Endothelial cell of umbilical vein (primary cell): ENCODE results near the gene DOCK1. TPM values are rescaled to one million over a fixed set of nuclear protein-coding genes. Genes with fewer than 3 reads are reported as not detected.

Experiments
- BruUV-seq: library from RNA; stranded (reverse); fragments of 400-500 nt; replicated peaks from 2 replicates; lab custom pipeline; 2021; lab: Mats Ljungman, UMichigan
- CTCF ChIA-PET: fragments of 300-600, 350-600 bp; sonication (Branson Sonifier 250); formaldehyde crosslinking; loops from one replicate; lab custom pipeline; 2021; ENCODE audit warnings: antibody characterized with exemption, inconsistent platforms; lab: Charles Lee
- POLR2A ChIA-PET: fragments of 300-600, 350-600 bp; sonication (Branson Sonifier 250); formaldehyde crosslinking; loops from one replicate; lab custom pipeline; 2021; ENCODE audit warnings: antibody characterized with exemption, inconsistent platforms; lab: Charles Lee
- DNase-seq: peaks from one replicate; pipeline ENCODE4 v3.0.0-alpha.2; 2011; ENCODE audit warnings: low read depth, low spot score
- FAIRE-seq: peaks from 2 replicates; lab custom pipeline; 2011; peaks lifted over from hg19 to GRCh38; lab: Jason Lieb, UNC
- H2AFZ ChIP-seq: 2 replicates; pipeline ENCODE4 v1.6.0; 2012; ENCODE audit warnings: low read depth, low read length, control low read depth, inconsistent platforms
- H3K27ac ChIP-seq: 2 replicates; pipeline ENCODE4 v1.5.1; 2011; ENCODE audit warnings: low read depth, mild to moderate bottlenecking, control low read depth, low read length, moderate library complexity; ENCODE audit not compliant: insufficient read depth
- H3K27me3 ChIP-seq, 2 experiments: 2 replicates each; pipeline versions ENCODE4 v1.6.0 to v1.6.1; 2011; ENCODE audit warnings: low read length in 2 of 2, mixed read lengths in 1 of 2; ENCODE audit not compliant: control insufficient read depth in 2 of 2, insufficient read depth in 2 of 2
- H3K36me3 ChIP-seq, 2 experiments: 2 replicates in 1 of 2; 3 replicates in 1 of 2; pipeline ENCODE4 v1.5.1; 2011; ENCODE audit warnings: low read length in 2 of 2, mild to moderate bottlenecking in 1 of 2, moderate library complexity in 1 of 2; ENCODE audit not compliant: control insufficient read depth in 2 of 2, insufficient read depth in 2 of 2; ENCODE audit errors: extremely low read depth in 1 of 2
- H3K4me1 ChIP-seq: 3 replicates; pipeline ENCODE4 v1.5.1; 2011; ENCODE audit warnings: mild to moderate bottlenecking, low read length; ENCODE audit not compliant: control insufficient read depth, insufficient read depth; ENCODE audit errors: extremely low read depth
- H3K4me2 ChIP-seq: 2 replicates; pipeline ENCODE4 v1.6.1; 2011; ENCODE audit warnings: low read length, control low read depth, mixed read lengths; ENCODE audit not compliant: insufficient read depth
- H3K4me3 ChIP-seq, 3 experiments: fragments of 200-600 bp in 1 of 3; sonication (generic), shearing (Covaris generic) in 1 of 3; replicated peaks in 1 of 3; 2 replicates each; pipeline ENCODE4 v1.5.1; 2011 to 2016; ENCODE audit warnings: control low read depth in 3 of 3, low read length in 3 of 3, mild to moderate bottlenecking in 2 of 3, inconsistent platforms in 1 of 3, low read depth in 1 of 3, moderate library complexity in 1 of 3; ENCODE audit not compliant: insufficient read depth in 1 of 3
- H3K79me2 ChIP-seq: 2 replicates; pipeline ENCODE4 v1.6.0; 2012; ENCODE audit warnings: low read length, inconsistent platforms; ENCODE audit not compliant: control insufficient read depth, insufficient read depth
- H3K9ac ChIP-seq: replicated peaks from 2 replicates; pipeline ENCODE3; 2011; ENCODE audit warnings: low read length, control low read depth; ENCODE audit not compliant: insufficient read depth; ENCODE audit errors: extremely low read depth
- H3K9me1 ChIP-seq: replicated peaks from 3 replicates; pipeline ENCODE4 v1.6.0; 2011; ENCODE audit warnings: mild to moderate bottlenecking, low read length; ENCODE audit not compliant: control insufficient read depth, insufficient read depth; ENCODE audit errors: extremely low read depth
- H3K9me3 ChIP-seq: replicated peaks from 2 replicates; pipeline ENCODE4 v1.5.1; 2012; ENCODE audit warnings: low read length, inconsistent platforms; ENCODE audit not compliant: control insufficient read depth, insufficient read depth
- H4K20me1 ChIP-seq: replicated peaks from 2 replicates; pipeline ENCODE3; 2011; ENCODE audit warnings: mild to moderate bottlenecking, low read length; ENCODE audit not compliant: control insufficient read depth, insufficient read depth; ENCODE audit errors: extremely low read depth
- CTCF ChIP-seq, 2 donors: IDR thresholded peaks; 1 replicate in 1 of 2; 2 replicates in 1 of 2; pipeline ENCODE4 v1.5.1; 2011; ENCODE audit warnings: low read length in 2 of 2, mild to moderate bottlenecking in 2 of 2, moderate library complexity in 2 of 2, control low read depth in 1 of 2, inconsistent platforms in 1 of 2, low read depth in 1 of 2; ENCODE audit not compliant: insufficient read depth in 1 of 2; ENCODE audit errors: extremely low read depth in 1 of 2
- EZH2 ChIP-seq: IDR thresholded peaks from 2 replicates; pipeline ENCODE4 v1.6.1; 2012; ENCODE audit warnings: borderline replicate concordance, low read depth, mild to moderate bottlenecking, moderate library complexity, low read length, inconsistent platforms; ENCODE audit not compliant: severe bottlenecking
- FOS ChIP-seq: IDR thresholded peaks from 2 replicates; pipeline ENCODE4 v1.6.1; 2011; ENCODE audit warnings: mild to moderate bottlenecking, low read length, moderate library complexity, borderline replicate concordance; ENCODE audit not compliant: insufficient read depth
- GATA2 ChIP-seq: IDR thresholded peaks from 2 replicates; pipeline ENCODE4 v1.7.0; 2011; ENCODE audit warnings: low read depth, mild to moderate bottlenecking, moderate library complexity, mixed read lengths, low read length; ENCODE audit not compliant: insufficient read length, insufficient read depth
- JUN ChIP-seq: IDR thresholded peaks from 2 replicates; pipeline ENCODE4 v1.6.1; 2011; ENCODE audit warnings: borderline replicate concordance, low read depth; ENCODE audit not compliant: insufficient read length, insufficient read depth
- MAX ChIP-seq: IDR thresholded peaks from 2 replicates; pipeline ENCODE4 v1.6.1; 2011; ENCODE audit not compliant: insufficient read depth, insufficient read length
- MYC ChIP-seq: IDR thresholded peaks from one replicate; pipeline ENCODE4 v1.6.1; 2011; ENCODE audit warnings: mild to moderate bottlenecking, low read depth, low read length
- POLR2A ChIP-seq: IDR thresholded peaks from 2 replicates; pipeline ENCODE4 v1.6.1; 2012; ENCODE audit warnings: low read depth, mild to moderate bottlenecking, control low read depth, low read length
- POLR2AphosphoS5 ChIP-seq: IDR thresholded peaks from 2 replicates; pipeline ENCODE4 v1.6.1; 2012; ENCODE audit warnings: low read depth, mild to moderate bottlenecking, control low read depth, low read length, moderate library complexity; ENCODE audit not compliant: insufficient read depth
- dilution Hi-C: fragments of 300-500 bp; cut with MboI; formaldehyde crosslinking; loops from one replicate; pipeline ENCODE4 v1.15.0; 2019; ENCODE audit warnings: low sequenced_read_pairs; ENCODE audit not compliant: extremely low pct_ligation_motif_present
- intact Hi-C: fragments of 100-400 bp; cut with micrococcal nuclease; formaldehyde crosslinking; loops from one replicate; pipeline ENCODE4 v1.10.0; 2022
- polyA plus RNA-seq, 4 experiments: library from polyadenylated mRNA; depleted of rRNA in 3 of 4; stranded (reverse) in 3 of 4; unstranded in 1 of 4; fragments of >200 nt; gene quantifications; 2 replicates each; pipeline versions ENCODE4 v1.2.1 to v1.2.3, GENCODE V29; 2011 to 2012; ENCODE audit warnings: missing spikeins in 1 of 4
- total RNA-seq: library from RNA; stranded (reverse); gene quantifications from 2 replicates; pipeline ENCODE4 v1.2.3, GENCODE V29; 2021

Gene DOCK1
- total and polyA plus RNA-seq, 2 donors (not counting 3 experiments of a cell fraction or from before 2014, with no cell fraction given): 22.5 to 83.1 TPM

GRCh38 chr10:127186813-127187212 is 281.6 kb downstream of the DOCK1 start:
- Histone ChIP-seq H3K9me3 (no peaks in the 10 kb centered on the region), H3K79me2 (no peaks in the 10 kb centered on the region), H3K4me1 (no peaks in the 10 kb centered on the region), H3K4me2 (no peak overlapping the region), H4K20me1 (no peaks in the 10 kb centered on the region), H2AFZ (no peak overlapping the region), H3K36me3 (no peaks in the 10 kb centered on the region), H3K9ac (no peak overlapping the region), H3K27ac (no peak overlapping the region), H3K4me3 (no peak overlapping the region), H3K27me3 (no peaks in the 10 kb centered on the region), H3K9me1 (no peaks in the 10 kb centered on the region)
- dilution Hi-C loops: no loop called here
- DNase-seq (no peak), FAIRE-seq (no peak)
- ChIA-PET CTCF (no interaction called here), POLR2A (no interaction called here)
- TF ChIP-seq CTCF (IDR thresholded peaks at IDR 0.05; ENCODE audit: extremely low read depth in 1 of 2, insufficient read depth in 1 of 2, low read depth in 1 of 2, low read length in 2 of 2) (no peak), MAX (no peak), JUN (no peak)
- intact Hi-C loops: no loop called here
- no TSS peak for BruUV-seq

GRCh38 chr10:127189226-127189625 is 284.0 kb downstream of the DOCK1 start:
- no peak for FAIRE-seq
- Histone ChIP-seq H3K4me3 (no peak overlapping the region), H2AFZ (no peak overlapping the region), H3K9me1 (no peaks in the 10 kb centered on the region), H3K9ac (no peak overlapping the region), H3K9me3 (no peaks in the 10 kb centered on the region), H3K4me1 (no peaks in the 10 kb centered on the region), H3K36me3 (no peaks in the 10 kb centered on the region), H3K27me3 (peaks cover 0 to 2% of the 10 kb centered on the region in 2 experiments), H4K20me1 (peaks cover 2% of the 10 kb centered on the region), H3K4me2 (no peak overlapping the region), H3K27ac (no peak overlapping the region), H3K79me2 (no peaks in the 10 kb centered on the region)
- BruUV-seq: no TSS peak
- intact Hi-C loops (no loop called here), dilution Hi-C loops (no loop called here)
- DNase-seq: no peak
- ChIA-PET POLR2A (no interaction called here), CTCF (no interaction called here)
- TF ChIP-seq JUN: no peak
- no peak for TF ChIP-seq EZH2
- no peak for TF ChIP-seq GATA2
- TF ChIP-seq POLR2A: no peak
- no peak for TF ChIP-seq MAX
- TF ChIP-seq CTCF (IDR thresholded peaks at IDR 0.05; ENCODE audit: extremely low read depth in 1 of 2, insufficient read depth in 1 of 2, low read depth in 1 of 2, low read length in 2 of 2): no peak
- no peak for TF ChIP-seq POLR2AphosphoS5
- no peak for TF ChIP-seq FOS
- TF ChIP-seq MYC: no peak
